SJSA1 (cell line): ENCODE measurements around the gene ZNF202. TPM values are rescaled to one million over a fixed set of nuclear protein-coding genes. Genes with fewer than 3 reads are reported as not detected.
A peak's percentile ranks its signal among the peaks of the same experiment; 100 is the strongest.
"Not testable (repeated sequence)": the region's sequence is repeated elsewhere in the genome, so short reads cannot be mapped to it uniquely, and the experiment has no call there.

Source experiments
- DNase-seq, 2 experiments: peaks; one replicate each; pipeline ENCODE4 v3.0.0-alpha.2; 2015 to 2020; ENCODE audit warnings: low spot score in 2 of 2, low read depth in 1 of 2
- H3K27ac ChIP-seq: fragments of 250-450 bp; sonication (Bioruptor Pico); 2 replicates; pipeline ENCODE4 v1.5.1; 2020; ENCODE audit warnings: mild to moderate bottlenecking, moderate library complexity
- H3K27me3 ChIP-seq: fragments of 250-450 bp; sonication (Bioruptor Pico); replicated peaks from 2 replicates; pipeline ENCODE4 v1.5.1; 2020; ENCODE audit warnings: mild to moderate bottlenecking, moderate library complexity
- H3K36me3 ChIP-seq: fragments of 250-450 bp; sonication (Bioruptor Pico); 2 replicates; pipeline ENCODE4 v1.5.1; 2020; ENCODE audit warnings: mild to moderate bottlenecking
- H3K4me1 ChIP-seq: fragments of 250-450 bp; sonication (Bioruptor Pico); replicated peaks from 2 replicates; pipeline ENCODE4 v1.6.1; 2021; ENCODE audit warnings: mild to moderate bottlenecking
- H3K4me3 ChIP-seq: fragments of 250-450 bp; sonication (Bioruptor Pico); 2 replicates; pipeline ENCODE4 v1.5.1; 2020; ENCODE audit warnings: mild to moderate bottlenecking
- H3K9me3 ChIP-seq: fragments of 250-450 bp; sonication (Bioruptor Pico); replicated peaks from 2 replicates; pipeline ENCODE4 v1.5.1; 2020; ENCODE audit warnings: mild to moderate bottlenecking
- total RNA-seq: library from RNA; depleted of rRNA; stranded (reverse); fragments of >200 nt; shearing (Covaris generic); gene quantifications from 2 replicates; pipeline ENCODE4 v1.2.3, GENCODE V29; 2014

The ZNF202 gene
- total RNA-seq, 1 experiment from 2014 or later: 6.6 TPM

GRCh38 chr11:123718469-123718868, 23.0 kb downstream of the ZNF202 start:
- Histone ChIP-seq H3K9me3 (no peaks in the 10 kb centered on the region), H3K27ac (no peak overlapping the region), H3K4me1 (no peaks in the 10 kb centered on the region), H3K27me3 (no peaks in the 10 kb centered on the region), H3K36me3 (no peaks in the 10 kb centered on the region), H3K4me3 (no peak overlapping the region)
- DNase-seq: no peak

- no peaks in the 10 kb centered on the region for H3K27me3 ChIP-seq
- H3K4me1 ChIP-seq: no peaks in the 10 kb centered on the region
- no peaks in the 10 kb centered on the region for H3K36me3 ChIP-seq
- no peaks in the 10 kb centered on the region for H3K9me3 ChIP-seq
- no peak for DNase-seq
- no peak overlapping the region for H3K27ac ChIP-seq
- H3K4me3 ChIP-seq: no peak overlapping the region
Observed at GRCh38 chr11:123718063-123718462, 23.4 kb downstream of the ZNF202 start.

- H3K4me1 ChIP-seq, H3K27me3 ChIP-seq, DNase-seq, H3K4me3 ChIP-seq, H3K27ac ChIP-seq, H3K9me3 ChIP-seq, H3K36me3 ChIP-seq: not testable (repeated sequence)
Observed at GRCh38 chr11:123712627-123713026, 28.8 kb downstream of the ZNF202 start.

- Histone ChIP-seq H3K27ac (no peak overlapping the region), H3K27me3 (no peaks in the 10 kb centered on the region), H3K4me1 (no peaks in the 10 kb centered on the region), H3K4me3 (no peak overlapping the region), H3K36me3 (no peaks in the 10 kb centered on the region), H3K9me3 (no peaks in the 10 kb centered on the region)
- DNase-seq: peak in 1 of 2 experiments; percentile 1
Observed at GRCh38 chr11:123707606-123708205, 33.8 kb downstream of the ZNF202 start.

- no peaks in the 10 kb centered on the region for H3K27me3 ChIP-seq
- no peak overlapping the region for H3K4me3 ChIP-seq
- no peaks in the 10 kb centered on the region for H3K9me3 ChIP-seq
- no peak overlapping the region for H3K27ac ChIP-seq
- no peaks in the 10 kb centered on the region for H3K36me3 ChIP-seq
- H3K4me1 ChIP-seq: no peaks in the 10 kb centered on the region
- DNase-seq: no peak
Observed at GRCh38 chr11:123707206-123707605, 34.3 kb downstream of the ZNF202 start.

- no peaks in the 10 kb centered on the region for H3K4me1 ChIP-seq
Observed at GRCh38 chr11:123704341-123704740, 37.1 kb downstream of the ZNF202 start.

GRCh38 chr11:123702696-123703095, 38.8 kb downstream of the ZNF202 start:
- H3K27ac ChIP-seq: no peak overlapping the region
- no peaks in the 10 kb centered on the region for H3K4me1 ChIP-seq
- no peaks in the 10 kb centered on the region for H3K27me3 ChIP-seq
- H3K9me3 ChIP-seq: no peaks in the 10 kb centered on the region
- no peaks in the 10 kb centered on the region for H3K36me3 ChIP-seq
- DNase-seq: no peak
- no peak overlapping the region for H3K4me3 ChIP-seq

More at GRCh38 chr11:123704341-123704740, 37.1 kb downstream of the ZNF202 start:
- DNase-seq: no peak
- Histone ChIP-seq H3K27me3 (no peaks in the 10 kb centered on the region), H3K9me3 (no peaks in the 10 kb centered on the region), H3K27ac (no peak overlapping the region), H3K36me3 (no peaks in the 10 kb centered on the region), H3K4me3 (no peak overlapping the region)

GRCh38 chr11:123702139-123702538, 39.3 kb downstream of the ZNF202 start:
- Histone ChIP-seq H3K36me3 (no peaks in the 10 kb centered on the region), H3K4me1 (no peaks in the 10 kb centered on the region), H3K27ac (no peak overlapping the region), H3K27me3 (no peaks in the 10 kb centered on the region), H3K4me3 (no peak overlapping the region), H3K9me3 (no peaks in the 10 kb centered on the region)
- no peak for DNase-seq

- DNase-seq: no peak
- H3K27ac ChIP-seq: no peak overlapping the region
- no peak overlapping the region for H3K4me3 ChIP-seq
- no peaks in the 10 kb centered on the region for H3K4me1 ChIP-seq
- no peaks in the 10 kb centered on the region for H3K36me3 ChIP-seq
- H3K9me3 ChIP-seq: no peaks in the 10 kb centered on the region
- no peaks in the 10 kb centered on the region; the same call in 1 of the 2 replicates for H3K27me3 ChIP-seq
Observed at GRCh38 chr11:123700772-123701171, 40.7 kb downstream of the ZNF202 start.

GRCh38 chr11:123698546-123699127, 42.8 kb downstream of the ZNF202 start:
- Histone ChIP-seq H3K4me1 (no peaks in the 10 kb centered on the region), H3K4me3 (no peak overlapping the region), H3K9me3 (no peaks in the 10 kb centered on the region), H3K27ac (no peak overlapping the region), H3K36me3 (no peaks in the 10 kb centered on the region), H3K27me3 (no peaks in the 10 kb centered on the region; the same call in 1 of the 2 replicates)
- DNase-seq: no peak

- DNase-seq: no peak
- no peak overlapping the region for H3K27ac ChIP-seq
- H3K36me3 ChIP-seq: no peaks in the 10 kb centered on the region
- H3K4me1 ChIP-seq: no peaks in the 10 kb centered on the region
- no peaks in the 10 kb centered on the region for H3K9me3 ChIP-seq
- no peak overlapping the region for H3K4me3 ChIP-seq
- no peaks in the 10 kb centered on the region; the same call in 1 of the 2 replicates for H3K27me3 ChIP-seq
Observed at GRCh38 chr11:123696183-123696582, 45.3 kb downstream of the ZNF202 start.

GRCh38 chr11:123695231-123695630, 46.2 kb downstream of the ZNF202 start:
- H3K9me3 ChIP-seq: no peaks in the 10 kb centered on the region
- no peak for DNase-seq
- H3K27ac ChIP-seq: no peak overlapping the region

GRCh38 chr11:123694551-123694950, 46.9 kb downstream of the ZNF202 start:
- DNase-seq: no peak
- Histone ChIP-seq H3K27ac (no peak overlapping the region), H3K4me1 (no peaks in the 10 kb centered on the region), H3K9me3 (no peaks in the 10 kb centered on the region), H3K27me3 (no peaks in the 10 kb centered on the region; the same call in 1 of the 2 replicates), H3K36me3 (no peaks in the 10 kb centered on the region), H3K4me3 (no peak overlapping the region)

More at GRCh38 chr11:123695231-123695630, 46.2 kb downstream of the ZNF202 start:
- Histone ChIP-seq H3K27me3 (no peaks in the 10 kb centered on the region; the same call in 1 of the 2 replicates), H3K36me3 (no peaks in the 10 kb centered on the region), H3K4me1 (no peaks in the 10 kb centered on the region), H3K4me3 (no peak overlapping the region)

GRCh38 chr11:123692961-123693360, 48.5 kb downstream of the ZNF202 start:
- no peak overlapping the region for H3K4me3 ChIP-seq
- no peaks in the 10 kb centered on the region; the same call in 1 of the 2 replicates for H3K27me3 ChIP-seq
- no peaks in the 10 kb centered on the region for H3K9me3 ChIP-seq
- H3K27ac ChIP-seq: no peak overlapping the region
- no peaks in the 10 kb centered on the region for H3K36me3 ChIP-seq
- H3K4me1 ChIP-seq: no peaks in the 10 kb centered on the region
- no peak for DNase-seq
